Mesenchymal stem cell (in vitro differentiated cells and primary cell): ENCODE data around the gene TCEAL3.
"Not testable (repeated sequence)": the region's sequence is repeated elsewhere in the genome, so short reads cannot be mapped to it uniquely, and the experiment has no call there.

Experiments used
- DNase-seq: peaks from one replicate; pipeline ENCODE4 v3.0.0-alpha.2; 2013
- H2AFZ ChIP-seq: one replicate; pipeline ENCODE4 v1.6.1; 2013; ENCODE audit warnings: low read depth, mild to moderate bottlenecking, control low read depth, inconsistent platforms, low read length, moderate library complexity
- H2AK5ac ChIP-seq: 2 replicates; pipeline ENCODE4 v1.6.1; 2013; ENCODE audit warnings: low read length, moderate library complexity, mild to moderate bottlenecking, inconsistent platforms; ENCODE audit not compliant: severe bottlenecking
- H2BK120ac ChIP-seq: one replicate; pipeline ENCODE4 v1.6.1; 2013; ENCODE audit warnings: low read depth, mild to moderate bottlenecking, inconsistent platforms, low read length, moderate library complexity
- H2BK12ac ChIP-seq, 2 experiments: one replicate each; pipeline ENCODE4 v1.6.1; 2013; ENCODE audit warnings: inconsistent platforms in 2 of 2, low read length in 2 of 2, mild to moderate bottlenecking in 2 of 2, moderate library complexity in 2 of 2, control low read depth in 1 of 2
- H2BK15ac ChIP-seq: one replicate; pipeline ENCODE4 v1.6.1; 2013; ENCODE audit warnings: mild to moderate bottlenecking, low read depth, inconsistent platforms; ENCODE audit not compliant: poor library complexity, severe bottlenecking
- H2BK5ac ChIP-seq: 2 replicates; pipeline ENCODE4 v1.6.1; 2013; ENCODE audit warnings: low read depth, mild to moderate bottlenecking, low read length, control low read depth, inconsistent platforms; ENCODE audit not compliant: poor library complexity, severe bottlenecking
- H3K14ac ChIP-seq, 2 experiments: one replicate each; pipeline ENCODE4 v1.6.1; 2013; ENCODE audit warnings: inconsistent platforms in 2 of 2, low read length in 2 of 2, control low read depth in 1 of 2, mild to moderate bottlenecking in 1 of 2, moderate library complexity in 1 of 2
- H3K18ac ChIP-seq, 2 experiments: one replicate each; pipeline ENCODE4 v1.6.1; 2013; ENCODE audit warnings: inconsistent platforms in 2 of 2, low read length in 2 of 2, control low read depth in 1 of 2, low read depth in 1 of 2, mild to moderate bottlenecking in 1 of 2
- H3K23ac ChIP-seq, 2 experiments: one replicate each; pipeline ENCODE4 v1.6.1; 2013; ENCODE audit warnings: inconsistent platforms in 2 of 2, low read length in 2 of 2, mild to moderate bottlenecking in 2 of 2, moderate library complexity in 2 of 2, control low read depth in 1 of 2
- H3K27ac ChIP-seq: 2 replicates; pipeline ENCODE4 v1.5.1; 2013; ENCODE audit warnings: mild to moderate bottlenecking, moderate library complexity, low read length, control low read depth, inconsistent platforms; ENCODE audit not compliant: poor library complexity, severe bottlenecking
- H3K27me3 ChIP-seq, 2 experiments: 2 replicates each; pipeline versions ENCODE4 v1.6.1 to v1.7.0; 2013; ENCODE audit warnings: low read length in 2 of 2, mild to moderate bottlenecking in 2 of 2, moderate library complexity in 2 of 2, control low read depth in 1 of 2, inconsistent platforms in 1 of 2; ENCODE audit not compliant: control insufficient read depth in 1 of 2, insufficient read depth in 1 of 2
- H3K36me3 ChIP-seq, 2 experiments: 2 replicates each; pipeline versions ENCODE4 v1.6.1 to v1.7.0; 2013; ENCODE audit warnings: low read length in 2 of 2, control low read depth in 1 of 2, inconsistent platforms in 1 of 2, low read depth in 1 of 2, mild to moderate bottlenecking in 1 of 2; ENCODE audit not compliant: insufficient read depth in 2 of 2, control insufficient read depth in 1 of 2
- H3K4ac ChIP-seq, 2 experiments: one replicate each; pipeline ENCODE4 v1.6.1; 2013; ENCODE audit warnings: inconsistent platforms in 2 of 2, low read length in 2 of 2, mild to moderate bottlenecking in 2 of 2, moderate library complexity in 2 of 2, control low read depth in 1 of 2, low read depth in 1 of 2
- H3K4me1 ChIP-seq: 2 replicates; pipeline ENCODE4 v1.6.1; 2013; ENCODE audit warnings: low read depth, low read length, control low read depth; ENCODE audit not compliant: control insufficient read depth, insufficient read depth
- H3K4me2 ChIP-seq: 2 replicates; pipeline ENCODE4 v1.6.1; 2013; ENCODE audit warnings: low read length, mild to moderate bottlenecking, inconsistent platforms; ENCODE audit not compliant: poor library complexity, severe bottlenecking
- H3K4me3 ChIP-seq, 2 experiments: 2 replicates each; pipeline versions ENCODE4 v1.5.1 to v1.7.0; 2013; ENCODE audit warnings: low read length in 2 of 2, mild to moderate bottlenecking in 2 of 2, control low read depth in 1 of 2, low read depth in 1 of 2; ENCODE audit not compliant: insufficient read depth in 1 of 2
- H3K79me1 ChIP-seq: replicated peaks from 2 replicates; pipeline ENCODE4 v1.6.1; 2013; ENCODE audit warnings: mild to moderate bottlenecking, control low read depth, low read length, inconsistent platforms; ENCODE audit not compliant: poor library complexity, severe bottlenecking
- H3K9ac ChIP-seq: 2 replicates; pipeline ENCODE4 v1.7.0; 2013; ENCODE audit warnings: mild to moderate bottlenecking, low read length, moderate library complexity
- H3K9me3 ChIP-seq: 2 replicates; pipeline ENCODE4 v1.7.0; 2013; ENCODE audit warnings: mild to moderate bottlenecking, low read length; ENCODE audit not compliant: control insufficient read depth
- H4K8ac ChIP-seq: one replicate; pipeline ENCODE4 v1.6.1; 2013; ENCODE audit warnings: inconsistent platforms, mild to moderate bottlenecking, low read length, moderate library complexity
- H4K91ac ChIP-seq: one replicate; pipeline ENCODE4 v1.6.1; 2013; ENCODE audit warnings: mild to moderate bottlenecking, low read length, inconsistent platforms
- WGBS: methylation state at CpG from one replicate; pipeline ENCODE4 v1.1.7; 2013; ENCODE audit warnings: mixed read lengths; 5-methylcytosine and 5-hydroxymethylcytosine counted together

The TCEAL3 gene

DNA sequence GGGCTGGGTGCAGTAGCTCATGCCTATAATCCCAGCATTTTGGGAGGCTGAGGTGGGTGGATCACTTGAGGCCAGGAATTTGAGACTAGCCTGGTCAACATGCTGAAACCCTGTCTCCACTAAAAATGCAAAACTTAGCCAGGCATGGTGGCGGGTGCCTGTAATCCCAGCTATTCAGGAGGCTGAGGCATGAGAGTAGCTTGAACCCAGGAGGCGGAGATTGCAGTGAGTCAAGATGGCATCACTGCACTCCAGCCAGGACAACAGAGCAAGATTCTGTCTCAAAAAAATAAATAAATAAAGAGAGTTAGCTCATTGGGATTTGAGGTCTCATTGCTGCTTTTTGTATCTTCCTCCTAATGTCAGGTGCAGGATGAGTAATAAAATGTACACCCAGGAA, 49.3 kb downstream of the TCEAL3 start:
- not testable (repeated sequence) for H3K14ac ChIP-seq, H2AK5ac ChIP-seq, H3K79me1 ChIP-seq, H2BK120ac ChIP-seq, H3K9ac ChIP-seq, H2BK5ac ChIP-seq, H3K18ac ChIP-seq, H3K4me1 ChIP-seq, H3K27ac ChIP-seq, H4K8ac ChIP-seq, H3K4me3 ChIP-seq, H3K23ac ChIP-seq, H2AFZ ChIP-seq, H3K4ac ChIP-seq, H3K9me3 ChIP-seq, H2BK15ac ChIP-seq, H3K4me2 ChIP-seq, H3K27me3 ChIP-seq, H4K91ac ChIP-seq, H2BK12ac ChIP-seq, DNase-seq, H3K36me3 ChIP-seq
- WGBS = 79% methylated on average over 2 of the region's 2 CpGs

DNA sequence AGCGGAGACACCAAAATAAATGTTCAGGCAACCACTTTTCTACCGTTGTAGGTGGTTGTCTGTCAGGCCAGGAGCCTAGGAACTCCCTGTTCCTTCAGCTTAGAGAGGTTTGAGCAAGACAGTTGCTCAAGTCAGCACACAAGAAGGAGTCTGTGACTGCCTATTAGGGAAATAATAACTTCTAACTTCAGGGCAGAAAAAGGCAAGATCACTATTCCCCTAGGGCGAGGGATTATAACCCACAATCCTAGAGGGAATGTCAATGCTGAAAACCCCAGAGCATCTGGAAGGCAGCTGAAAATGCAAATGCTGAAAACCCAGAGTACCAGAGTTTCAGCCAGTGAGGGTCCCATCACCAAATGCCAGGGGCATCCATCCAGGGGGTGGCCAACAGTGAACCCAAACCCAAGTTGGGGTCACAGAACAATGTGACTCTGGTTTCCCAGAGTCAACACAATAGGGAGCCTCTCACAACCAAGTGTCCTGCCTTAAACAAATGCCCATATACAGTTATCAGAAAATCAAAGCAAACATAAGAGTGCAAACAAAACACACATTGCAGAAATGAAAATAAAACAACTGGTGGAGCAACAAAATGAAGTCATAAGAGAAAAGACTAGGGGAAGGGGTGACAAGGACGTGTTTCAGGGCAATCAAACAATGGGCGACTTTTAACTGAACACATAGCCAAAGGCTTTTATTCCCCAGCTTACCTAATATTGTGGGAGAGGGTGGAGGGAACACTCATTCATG, 51.1 kb downstream of the TCEAL3 start:
- 94% methylated on average over 3 of the region's 5 CpGs for WGBS
- Histone ChIP-seq H2BK120ac (no peak overlapping the region), H3K79me1 (no peaks in the 10 kb centered on the region)

DNA sequence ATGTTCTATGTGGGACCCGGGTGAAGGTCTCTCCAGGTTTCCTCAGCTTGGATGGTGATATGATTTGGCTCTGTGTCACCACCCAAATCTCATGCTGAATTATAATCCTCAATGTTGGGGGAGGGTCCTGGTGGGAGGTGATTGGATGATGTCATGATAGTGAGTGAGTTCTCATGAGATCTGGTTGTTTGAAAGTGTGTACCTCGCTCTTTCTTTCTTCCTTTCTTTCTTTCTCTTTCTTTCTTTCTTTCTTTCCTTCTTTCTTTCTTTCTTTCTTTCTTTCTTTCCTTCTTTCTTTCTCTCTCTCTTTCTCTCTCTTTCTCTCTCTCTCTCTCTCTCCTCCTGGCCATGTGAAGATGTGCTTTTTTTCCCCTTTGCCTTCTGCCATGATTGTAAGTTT, 51.7 kb downstream of the TCEAL3 start:
- H2BK12ac ChIP-seq, H3K14ac ChIP-seq, H3K4me2 ChIP-seq, H3K36me3 ChIP-seq, DNase-seq, H2AFZ ChIP-seq, H2BK5ac ChIP-seq, H3K27ac ChIP-seq, H3K18ac ChIP-seq, H3K9me3 ChIP-seq, H4K8ac ChIP-seq, H3K4ac ChIP-seq, H3K23ac ChIP-seq, H3K79me1 ChIP-seq, H3K4me3 ChIP-seq, H2BK120ac ChIP-seq, H2AK5ac ChIP-seq, H3K4me1 ChIP-seq, H2BK15ac ChIP-seq, H4K91ac ChIP-seq, H3K9ac ChIP-seq: not testable (repeated sequence)
- WGBS = no CpG with 5 or more reads among the region's 2 CpGs
- H3K27me3 ChIP-seq = peaks cover 0 to 19% of the 10 kb centered on the region in 2 experiments

More for the DNA sequence above, 51.1 kb downstream of the TCEAL3 start:
- H3K4ac ChIP-seq = no peak overlapping the region
- H3K23ac ChIP-seq = no peak overlapping the region
- H3K36me3 ChIP-seq = no peaks in the 10 kb centered on the region
- no peak overlapping the region for H2BK15ac ChIP-seq
- no peak overlapping the region for H3K18ac ChIP-seq
- no peak overlapping the region for H3K14ac ChIP-seq
- H2AK5ac ChIP-seq = no peak overlapping the region
- no peak overlapping the region for H3K9ac ChIP-seq
- H2BK5ac ChIP-seq = no peak overlapping the region
- no peak overlapping the region for H3K4me3 ChIP-seq
- no peak overlapping the region for H4K8ac ChIP-seq
- no peak overlapping the region for H3K27ac ChIP-seq
- H2AFZ ChIP-seq = no peak overlapping the region
- H3K27me3 ChIP-seq = peaks cover 0 to 13% of the 10 kb centered on the region in 2 experiments
- H3K4me1 ChIP-seq = no peaks in the 10 kb centered on the region
- H3K4me2 ChIP-seq = no peak overlapping the region
- H2BK12ac ChIP-seq = no peak overlapping the region
- H3K9me3 ChIP-seq = no peaks in the 10 kb centered on the region
- DNase-seq = no peak
- no peak overlapping the region for H4K91ac ChIP-seq
